BLaER1 treated with 17β-estradiol and CSF1 and Interleukin-3, amounts not matched to agents 10 nM and 100 nM (cell line): ENCODE data around the gene DIABLO.
"Not testable (repeated sequence)": the region's sequence is repeated elsewhere in the genome, so short reads cannot be mapped to it uniquely, and the experiment has no call there.

Source experiments
- H3K27ac ChIP-seq, 11 experiments: shearing (Covaris generic); formaldehyde crosslinking; 2 replicates each; pipeline ENCODE4 v1.8.1; 2022
- H3K27me3 ChIP-seq, 11 experiments: shearing (Covaris generic); formaldehyde crosslinking; 2 replicates each; pipeline ENCODE4 v1.8.1; 2022
- H3K36me3 ChIP-seq, 11 experiments: shearing (Covaris generic); formaldehyde crosslinking; 2 replicates each; pipeline ENCODE4 v1.8.1; 2022
- H3K4me1 ChIP-seq, 10 experiments: shearing (Covaris generic); formaldehyde crosslinking; 2 replicates each; pipeline ENCODE4 v1.8.1; 2022
- H3K4me2 ChIP-seq, 11 experiments: shearing (Covaris generic); formaldehyde crosslinking; 2 replicates each; pipeline ENCODE4 v1.8.1; 2022
- H3K4me3 ChIP-seq, 10 experiments: shearing (Covaris generic); formaldehyde crosslinking; 2 replicates each; pipeline ENCODE4 v1.8.1; 2022
- H3K9ac ChIP-seq, 11 experiments: shearing (Covaris generic); formaldehyde crosslinking; 2 replicates each; pipeline ENCODE4 v1.8.1; 2022
- H3K9me3 ChIP-seq, 11 experiments: shearing (Covaris generic); formaldehyde crosslinking; replicated peaks in 1 of 11; 2 replicates each; pipeline ENCODE4 v1.8.1; 2022
- H4K20me1 ChIP-seq, 11 experiments: shearing (Covaris generic); formaldehyde crosslinking; 2 replicates each; pipeline ENCODE4 v1.8.1; 2022
- Cebpa-rat ChIP-seq, 11 experiments: shearing (Covaris generic); IDR thresholded peaks; 2 replicates each; pipeline ENCODE4 v1.8.1; 2022

DIABLO gene

GRCh38 chr12:122206111-122206881 lies 19.6 kb downstream of the DIABLO start:
- Histone ChIP-seq H3K4me3 (no peak overlapping the region), H3K9me3 (no peaks in the 10 kb centered on the region), H3K36me3 (peaks cover 45 to 55% (median 49%) of the 10 kb centered on the region in 11 experiments), H4K20me1 (peaks cover 36 to 73% (median 57%) of the 10 kb centered on the region in 11 experiments; a peak in 21 of 22 replicates), H3K4me2 (peak overlapping the region in 5 of 11 experiments; percentile 38 to 79 (median 65); a peak in 9 of 22 replicates), H3K27me3 (peaks cover 62 to 73% (median 67%) of the 10 kb centered on the region in 11 experiments), H3K9ac (no peak overlapping the region), H3K4me1 (peaks cover 27 to 40% (median 32%) of the 10 kb centered on the region in 10 experiments), H3K27ac (no peak overlapping the region)
- no peak for TF ChIP-seq Cebpa-rat (IDR thresholded peaks at IDR 0.05)

DNA sequence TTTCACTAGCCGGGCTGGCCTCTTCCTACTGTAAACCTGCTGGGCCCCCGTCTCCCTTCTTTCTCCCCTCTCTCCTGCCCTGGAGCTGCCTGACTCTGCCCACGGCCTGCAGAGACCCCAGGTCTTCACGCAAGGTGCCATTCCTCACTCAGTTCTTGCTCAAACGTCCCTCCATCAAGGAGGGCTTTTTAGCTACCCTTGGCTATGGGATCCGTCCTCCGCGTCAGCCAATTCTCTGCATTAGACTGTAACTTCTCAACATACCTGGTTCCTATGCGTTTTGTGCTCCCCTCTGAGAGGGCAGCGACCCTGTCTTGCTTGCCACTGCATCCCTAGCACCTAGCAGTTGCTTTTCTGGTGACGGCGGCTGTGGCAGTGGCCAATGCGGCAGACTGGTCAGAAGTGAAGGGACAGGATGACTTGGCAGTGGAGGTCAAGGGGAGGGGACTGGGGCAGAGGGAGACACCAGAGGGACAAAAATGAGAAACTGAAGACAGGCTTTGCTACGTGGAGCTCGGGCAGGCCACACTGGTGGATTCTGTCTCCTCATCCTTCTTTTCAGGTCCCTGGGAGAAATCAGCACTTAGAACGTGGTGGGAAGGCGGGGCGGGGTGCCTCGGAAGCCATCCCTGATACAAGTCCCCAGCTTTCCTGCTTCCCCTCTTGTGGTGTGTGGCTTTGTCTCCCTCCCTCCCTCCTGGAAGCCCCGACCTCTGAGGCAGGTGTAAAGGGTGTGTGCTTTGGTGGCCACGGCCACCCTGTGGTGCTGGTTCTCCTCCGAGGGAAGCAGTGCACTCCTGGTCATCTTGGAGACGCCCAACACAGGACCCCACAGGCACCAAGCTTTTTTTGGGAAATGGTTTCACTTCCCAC lies 20.6 kb downstream of the DIABLO start:
- H3K4me2 ChIP-seq, result peak overlapping the region in 7 of 11 experiments; percentile 38 to 100 (median 71); a peak in 11 of 22 replicates
- peaks cover 35 to 44% (median 39%) of the 10 kb centered on the region in 11 experiments for H3K36me3 ChIP-seq
- H4K20me1 ChIP-seq, result peaks cover 36 to 80% (median 51%) of the 10 kb centered on the region in 11 experiments; a peak in 21 of 22 replicates
- no peaks in the 10 kb centered on the region for H3K9me3 ChIP-seq
- H3K4me1 ChIP-seq, result peaks cover 37 to 50% (median 42%) of the 10 kb centered on the region in 10 experiments
- peaks cover 63 to 83% (median 71%) of the 10 kb centered on the region in 11 experiments for H3K27me3 ChIP-seq
- H3K27ac ChIP-seq, result no peak overlapping the region
- H3K9ac ChIP-seq, result no peak overlapping the region
- peak overlapping the region in 2 of 10 experiments; percentile 68 to 75; a peak in 1 of 20 replicates for H3K4me3 ChIP-seq
- no peak for TF ChIP-seq Cebpa-rat (IDR thresholded peaks at IDR 0.05)

DNA sequence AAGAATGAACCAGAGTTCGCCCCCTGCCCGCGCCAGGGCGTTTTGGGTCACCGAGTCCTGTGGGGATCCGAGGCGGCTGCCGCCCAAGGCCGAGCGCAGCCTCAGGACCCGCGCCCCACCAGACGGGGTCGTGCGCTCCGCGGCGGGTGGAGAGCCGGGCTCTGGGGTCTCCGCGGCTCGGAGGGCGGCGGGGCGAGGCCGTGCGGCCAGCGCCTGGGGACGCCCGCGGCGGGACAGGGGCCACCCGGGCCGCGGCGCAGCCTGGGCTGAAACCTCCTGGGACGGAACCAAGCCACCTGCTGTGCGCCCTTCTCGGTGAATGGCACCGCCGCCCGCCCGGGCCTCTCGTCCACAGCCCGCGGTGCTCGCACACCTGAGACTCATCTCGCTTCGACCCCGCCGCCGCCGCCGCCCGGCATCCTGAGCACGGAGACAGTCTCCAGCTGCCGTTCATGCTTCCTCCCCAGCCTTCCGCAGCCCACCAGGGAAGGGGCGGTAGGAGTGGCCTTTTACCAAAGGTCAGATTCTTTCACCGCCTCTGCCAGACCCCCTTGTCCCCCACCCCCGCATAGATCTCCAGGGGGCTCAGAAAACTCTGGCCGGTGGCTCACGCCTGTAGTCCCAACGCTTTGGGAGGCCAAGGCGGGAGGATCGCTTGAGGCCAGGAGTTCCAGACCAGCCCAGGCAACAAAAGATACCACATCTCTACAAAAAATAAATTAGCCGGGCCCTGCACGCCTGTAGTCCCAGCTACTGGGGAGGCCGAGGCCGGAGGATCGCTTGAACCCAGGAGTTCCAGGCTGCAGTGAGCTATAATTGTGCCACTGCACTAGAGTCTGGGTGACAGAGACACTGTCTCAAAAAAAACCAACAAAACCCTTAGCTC lies 21.4 kb downstream of the DIABLO start:
- H3K9ac ChIP-seq, result peak overlapping the region; percentile 39 to 73 (median 57); a peak in 21 of 22 replicates
- peak overlapping the region; percentile 58 to 75 (median 63) for H3K4me3 ChIP-seq
- peaks cover 41 to 59% (median 49%) of the 10 kb centered on the region in 10 experiments for H3K4me1 ChIP-seq
- H3K27me3 ChIP-seq, result peaks cover 63 to 91% (median 71%) of the 10 kb centered on the region in 11 experiments
- peaks cover 36 to 78% (median 54%) of the 10 kb centered on the region in 11 experiments; a peak in 21 of 22 replicates for H4K20me1 ChIP-seq
- TF ChIP-seq Cebpa-rat (IDR thresholded peaks at IDR 0.05), result no peak
- no peaks in the 10 kb centered on the region for H3K9me3 ChIP-seq
- peaks cover 27 to 36% (median 31%) of the 10 kb centered on the region in 11 experiments for H3K36me3 ChIP-seq
- peak overlapping the region; percentile 93 to 100 (median 99) for H3K4me2 ChIP-seq
- H3K27ac ChIP-seq, result no peak overlapping the region

GRCh38 chr12:122203301-122204166 lies 22.3 kb downstream of the DIABLO start, which contains the start of gene B3GNT4:
Gene B3GNT4 (plus strand): TSS chr12:122203709. CDS start chr12:122204619, 910 bp downstream.
- TF ChIP-seq Cebpa-rat (IDR thresholded peaks at IDR 0.05), result no peak
- Histone ChIP-seq H3K27me3 (peaks cover 63 to 91% (median 71%) of the 10 kb centered on the region in 11 experiments), H3K4me2 (peak within 1 kb of the TSS; percentile 93 to 100 (median 99)), H3K9ac (peak within 1 kb of the TSS; percentile 39 to 73 (median 57); a peak in 21 of 22 replicates), H3K36me3 (peaks cover 18 to 27% (median 22%) of the 10 kb centered on the region in 11 experiments), H3K27ac (no peak within 1 kb of the TSS), H3K4me1 (peaks cover 41 to 67% (median 58%) of the 10 kb centered on the region in 10 experiments), H3K9me3 (no peaks in the 10 kb centered on the region), H4K20me1 (peaks cover 36 to 69% (median 50%) of the 10 kb centered on the region in 11 experiments; a peak in 21 of 22 replicates), H3K4me3 (peak within 1 kb of the TSS; percentile 58 to 75 (median 63))

DNA sequence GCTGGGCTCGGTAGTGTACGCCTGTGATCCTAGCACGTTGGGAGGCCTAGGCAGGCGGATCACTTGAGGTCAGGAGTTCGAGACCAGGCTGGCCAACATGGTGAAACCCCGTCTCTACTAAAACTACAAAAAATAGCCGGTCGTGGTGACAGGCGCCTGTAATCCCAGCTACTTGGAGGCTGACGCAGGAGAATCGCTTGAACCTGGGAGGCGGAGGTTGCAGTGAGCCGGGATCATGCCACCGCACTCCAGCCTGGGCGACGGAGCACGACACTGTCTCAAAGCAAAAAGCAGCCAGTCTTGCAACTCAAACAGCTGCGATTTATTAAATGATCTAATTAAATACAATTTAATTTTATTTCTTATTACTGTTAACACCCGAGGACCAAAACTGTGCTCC lies 23.0 kb downstream of the DIABLO start:
- Histone ChIP-seq H3K27me3 (peaks cover 63 to 84% (median 69%) of the 10 kb centered on the region in 11 experiments), H4K20me1 (peaks cover 32 to 62% (median 43%) of the 10 kb centered on the region in 11 experiments; a peak in 21 of 22 replicates), H3K4me2 (peak overlapping the region; percentile 93 to 100 (median 99)), H3K36me3 (peaks cover 11 to 20% (median 15%) of the 10 kb centered on the region in 11 experiments), H3K4me3 (peak overlapping the region; percentile 58 to 75 (median 63)), H3K9ac (peak overlapping the region in 9 of 11 experiments; percentile 50 to 68 (median 57); a peak in 13 of 22 replicates), H3K4me1 (peaks cover 44 to 75% (median 65%) of the 10 kb centered on the region in 10 experiments)
- not testable (repeated sequence) for H3K27ac ChIP-seq, H3K9me3 ChIP-seq

- Histone ChIP-seq H3K9ac (no peak overlapping the region), H3K27me3 (peaks cover 55 to 76% (median 61%) of the 10 kb centered on the region in 11 experiments), H3K9me3 (no peaks in the 10 kb centered on the region), H4K20me1 (peaks cover 24 to 54% (median 35%) of the 10 kb centered on the region in 11 experiments; a peak in 21 of 22 replicates), H3K36me3 (peaks cover 3 to 12% (median 7%) of the 10 kb centered on the region in 11 experiments), H3K4me1 (peaks cover 50 to 83% (median 71%) of the 10 kb centered on the region in 10 experiments), H3K27ac (no peak overlapping the region), H3K4me2 (peak overlapping the region in 7 of 11 experiments; percentile 80 to 95 (median 85); a peak in 13 of 22 replicates), H3K4me3 (no peak overlapping the region)
- no peak for TF ChIP-seq Cebpa-rat (IDR thresholded peaks at IDR 0.05)
Observed at GRCh38 chr12:122202017-122202416, 23.8 kb downstream of the DIABLO start.

- H3K9me3 ChIP-seq, result peaks cover 0 to 3% (median 0%) of the 10 kb centered on the region in 11 experiments; a peak in 5 of 22 replicates
- H3K36me3 ChIP-seq, result peaks cover 0 to 5% (median under 1%) of the 10 kb centered on the region in 11 experiments; a peak in 6 of 22 replicates
- no peak for TF ChIP-seq Cebpa-rat (IDR thresholded peaks at IDR 0.05)
- no peak overlapping the region for H3K27ac ChIP-seq
- H3K4me2 ChIP-seq, result peak overlapping the region; percentile 62 to 95 (median 83)
- peaks cover 49 to 69% (median 55%) of the 10 kb centered on the region in 11 experiments for H3K27me3 ChIP-seq
- peak overlapping the region in 4 of 11 experiments; percentile 6 to 57 (median 30); a peak in 6 of 22 replicates for H3K9ac ChIP-seq
- H3K4me1 ChIP-seq, result peaks cover 47 to 84% (median 72%) of the 10 kb centered on the region in 10 experiments
- H3K4me3 ChIP-seq, result no peak overlapping the region
- H4K20me1 ChIP-seq, result peaks cover 17 to 47% (median 29%) of the 10 kb centered on the region in 11 experiments; a peak in 21 of 22 replicates
Observed at GRCh38 chr12:122201381-122201780, 24.5 kb downstream of the DIABLO start.
